Stimulated activated CD4-positive, alpha-beta T cell treated with anti-CD3 and anti-CD28 coated beads, TNF-alpha, amount 100 ng/mL, for 1 hour (primary cell): ENCODE measurements around the gene FBXW11.
"Not testable (repeated sequence)": the region's sequence is repeated elsewhere in the genome, so short reads cannot be mapped to it uniquely, and the experiment has no call there.

Source experiments
- DNase-seq, 3 donors: peaks; one replicate each; pipeline ENCODE4 v3.0.0-alpha.2; 2020; ENCODE audit warnings: low read depth in 3 of 3, low spot score in 1 of 3

The FBXW11 gene

GRCh38 chr5:172020110-172020786, 13.8 kb upstream of the FBXW11 start:
- DNase-seq: not testable (repeated sequence)

- DNase-seq: no peak
Observed at GRCh38 chr5:172015346-172015745, 8.9 kb upstream of the FBXW11 start.

GRCh38 chr5:172010278-172010677, 3.8 kb upstream of the FBXW11 start:
- no peak for DNase-seq

GRCh38 chr5:172009536-172010270, 3.3 kb upstream of the FBXW11 start:
- no peak for DNase-seq

- DNase-seq: no peak
Observed at GRCh38 chr5:172008689-172009141, 2.3 kb upstream of the FBXW11 start.

GRCh38 chr5:172008111-172008455, 1.6 kb upstream of the FBXW11 start:
- no peak for DNase-seq

- DNase-seq: no peak
Observed at GRCh38 chr5:172007175-172008110, 1.0 kb upstream of the FBXW11 start.

GRCh38 chr5:172005708-172006320, 624 bp downstream of the FBXW11 start:
- peak in 1 of 3 donors; percentile 20 for DNase-seq

GRCh38 chr5:172004824-172005237, 1.6 kb downstream of the FBXW11 start:
- no peak for DNase-seq

GRCh38 chr5:172003746-172004145, 2.7 kb downstream of the FBXW11 start:
- DNase-seq: no peak

- DNase-seq: no peak
Observed at GRCh38 chr5:172002840-172003512, 3.5 kb downstream of the FBXW11 start.

- DNase-seq: no peak
Observed at GRCh38 chr5:172002310-172002709, 4.1 kb downstream of the FBXW11 start.

- DNase-seq: no peak
Observed at GRCh38 chr5:171999877-172000276, 6.6 kb downstream of the FBXW11 start.

- DNase-seq: no peak
Observed at GRCh38 chr5:171999100-171999499, 7.3 kb downstream of the FBXW11 start.

GRCh38 chr5:171997011-171997410, 9.4 kb downstream of the FBXW11 start:
- no peak for DNase-seq

- DNase-seq: no peak
Observed at GRCh38 chr5:171992813-171993212, 13.6 kb downstream of the FBXW11 start.

- no peak for DNase-seq
Observed at GRCh38 chr5:171992305-171992704, 14.1 kb downstream of the FBXW11 start.

- DNase-seq: no peak
Observed at GRCh38 chr5:171990713-171991015, 15.8 kb downstream of the FBXW11 start.

GRCh38 chr5:171989946-171990712, 16.3 kb downstream of the FBXW11 start:
- no peak for DNase-seq

- DNase-seq: no peak
Observed at GRCh38 chr5:171989276-171989675, 17.2 kb downstream of the FBXW11 start.
